SKM-1 (cell line): ENCODE results near the gene ADAM12.
"Not testable (repeated sequence)": the region's sequence is repeated elsewhere in the genome, so short reads cannot be mapped to it uniquely, and the experiment has no call there.

Experiments used
- DNase-seq: peaks from one replicate; lab custom pipeline; 2025; ENCODE audit not compliant: unreplicated experiment; lab: John Stamatoyannopoulos, UW

The ADAM12 gene

DNA sequence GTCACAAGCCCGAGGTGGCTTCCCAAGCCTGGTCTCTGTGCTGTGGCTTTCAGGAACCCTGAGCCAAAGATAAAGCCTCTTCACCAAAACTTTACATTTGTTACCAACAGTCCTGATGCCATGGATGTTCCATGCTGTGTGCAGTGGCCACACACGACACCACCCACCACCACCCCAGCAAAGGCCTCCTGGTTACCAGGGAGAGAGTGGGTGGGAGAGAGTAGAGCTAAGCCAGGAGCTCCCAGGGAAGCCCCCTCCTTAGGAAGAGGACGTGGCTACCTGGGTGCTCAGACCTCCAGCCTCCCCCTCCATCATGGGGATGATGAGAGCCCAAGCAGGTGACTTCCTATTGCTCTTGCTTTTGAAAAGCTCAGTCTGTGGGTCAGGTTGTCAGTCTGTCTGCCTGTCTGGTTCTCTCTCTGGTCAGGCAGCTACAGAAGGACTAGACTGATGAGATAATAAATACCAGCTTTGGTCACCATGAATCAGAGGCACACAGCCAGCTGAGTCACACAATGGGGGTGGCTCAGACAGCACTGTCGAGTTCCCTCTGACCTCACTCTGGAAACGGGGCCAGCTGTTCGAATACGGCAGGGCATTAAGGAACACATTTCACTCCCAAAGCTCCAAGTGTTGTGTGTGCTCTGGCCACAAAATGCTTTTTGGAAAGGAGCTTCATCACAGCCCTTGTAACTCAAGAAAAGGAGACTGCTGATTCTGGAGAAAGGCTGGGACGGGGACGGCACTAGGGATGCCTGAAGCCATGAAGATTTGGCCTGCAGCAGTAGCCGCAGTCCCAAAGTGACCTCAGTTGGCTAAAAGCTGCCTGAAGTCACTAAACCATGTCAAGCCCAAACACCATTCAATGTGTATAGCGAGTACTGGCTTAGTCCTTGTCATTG is 325.9 kb downstream of the ADAM12 start:
- no peak for DNase-seq

DNA sequence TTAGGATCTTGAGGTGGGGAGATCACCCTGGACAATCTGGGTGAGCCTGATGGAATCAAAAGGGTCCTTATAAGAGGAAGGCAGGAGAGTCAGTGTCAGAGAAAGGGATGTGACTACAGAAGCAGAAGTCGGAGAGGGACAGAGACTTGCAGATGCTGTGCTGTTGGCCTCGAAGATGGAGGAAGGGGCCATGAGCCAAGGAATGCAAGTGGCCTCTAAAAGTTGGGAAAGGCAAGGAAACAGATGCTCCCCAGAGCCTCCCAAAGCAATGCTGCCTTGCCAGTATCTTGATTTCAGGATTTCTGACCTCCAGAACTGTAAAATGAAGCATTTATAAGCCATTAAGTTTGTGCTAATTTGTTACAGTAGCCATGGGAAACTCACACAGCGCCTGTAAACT is 326.8 kb downstream of the ADAM12 start:
- DNase-seq = no peak

DNA sequence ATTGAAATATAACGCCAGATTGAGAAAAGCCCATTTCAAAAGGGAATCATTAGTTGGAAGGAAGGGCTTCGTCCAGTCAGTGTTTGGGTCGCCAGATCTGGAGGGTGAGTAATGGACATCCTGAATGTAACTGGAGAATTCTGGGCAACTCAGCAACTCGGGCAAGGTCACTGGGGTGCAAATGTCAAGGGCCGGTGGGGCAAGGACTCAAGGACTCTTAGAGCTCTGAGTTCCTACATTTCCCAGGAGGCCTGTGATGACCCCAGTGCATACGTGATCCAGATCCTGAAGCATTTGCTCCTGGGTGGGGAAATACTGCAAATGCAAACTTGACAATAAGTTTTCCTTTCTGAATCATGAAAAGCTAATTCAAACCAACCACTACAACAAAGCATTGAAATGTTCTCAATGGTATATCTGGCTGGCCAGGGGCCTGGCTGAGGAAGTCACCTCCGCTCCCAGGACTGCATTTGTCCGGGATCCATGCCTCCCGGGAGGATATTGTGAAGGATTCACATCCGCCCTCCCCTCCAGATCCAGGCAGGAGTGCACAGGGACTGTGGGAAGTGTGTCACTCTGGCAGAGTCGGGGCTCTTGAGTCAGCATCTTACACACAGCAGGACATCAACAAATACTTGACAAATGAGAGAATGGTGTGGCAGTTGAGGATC is 327.9 kb downstream of the ADAM12 start:
- no peak for DNase-seq

DNA sequence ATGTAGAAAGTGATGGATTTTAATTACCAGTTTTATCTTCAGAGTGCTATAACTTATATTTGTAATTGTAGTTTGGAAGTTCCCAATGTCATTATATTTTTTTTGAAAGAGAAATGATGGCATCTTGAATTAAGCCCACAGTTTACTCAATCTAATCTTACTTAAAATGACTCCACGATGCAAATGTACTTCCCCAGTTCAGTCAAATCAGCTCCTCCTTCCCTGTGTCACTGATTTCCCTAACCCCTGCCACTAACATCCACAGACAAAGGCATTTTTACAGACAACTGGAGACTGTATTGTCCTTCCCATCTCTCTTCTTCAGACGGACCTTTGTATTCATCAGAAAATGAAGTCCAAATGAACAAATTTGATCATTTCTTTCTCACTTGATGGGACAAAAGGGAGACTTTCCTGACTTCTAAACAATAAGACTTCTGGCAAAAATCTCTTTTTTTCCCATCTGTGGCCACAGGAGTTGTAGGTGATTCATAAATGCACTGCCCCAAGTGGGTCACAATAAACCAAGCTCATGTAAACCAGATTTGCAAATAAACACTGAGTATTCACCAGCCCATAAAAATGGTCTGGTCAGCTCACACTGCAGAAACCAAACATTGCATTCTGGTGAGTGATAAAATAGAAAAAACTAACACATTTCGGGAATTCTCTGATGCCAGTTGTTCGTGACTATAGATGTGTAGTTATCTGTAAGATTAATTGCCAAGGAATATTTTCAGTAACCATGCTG is 329.0 kb downstream of the ADAM12 start:
- no peak for DNase-seq

DNA sequence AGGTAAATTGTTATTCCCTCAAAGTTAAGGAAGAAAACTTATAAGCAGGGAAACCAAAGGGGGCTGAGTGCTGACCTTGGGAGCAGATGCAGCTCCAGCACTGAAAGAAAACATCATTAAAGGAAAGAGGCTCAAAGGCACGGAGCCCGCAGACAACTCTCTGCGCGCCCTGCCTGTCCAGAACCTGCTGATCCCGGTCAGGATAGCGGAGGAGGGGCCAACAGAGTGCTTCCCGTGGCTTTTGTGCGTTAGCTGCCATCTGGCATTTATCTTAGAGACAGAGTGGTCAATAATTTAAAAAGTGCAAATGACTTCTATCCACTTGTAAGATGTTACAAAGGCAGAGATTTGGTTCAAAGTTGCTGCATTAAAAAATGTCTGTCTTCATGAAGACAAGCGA is 329.8 kb downstream of the ADAM12 start:
- no peak for DNase-seq

DNA sequence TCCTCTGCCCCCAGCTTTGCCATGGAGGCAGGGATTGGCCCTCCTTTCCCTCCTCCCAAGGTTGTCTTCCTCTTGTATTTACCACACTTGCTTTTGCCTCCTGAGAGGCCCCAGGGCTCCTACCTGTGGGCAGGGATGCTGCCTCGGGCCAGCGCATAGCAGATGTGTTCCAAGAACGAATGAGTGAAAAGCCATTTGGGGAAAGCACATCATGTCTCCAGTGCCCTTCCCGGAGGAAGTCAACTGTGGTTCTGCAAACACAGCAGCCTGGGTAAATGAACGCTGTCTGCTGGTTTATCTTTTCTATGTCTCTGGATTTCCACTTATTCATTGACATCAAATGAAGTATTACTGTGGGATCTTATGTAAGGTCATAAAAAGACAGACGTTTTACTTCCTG is 330.2 kb downstream of the ADAM12 start:
- DNase-seq = no peak

DNA sequence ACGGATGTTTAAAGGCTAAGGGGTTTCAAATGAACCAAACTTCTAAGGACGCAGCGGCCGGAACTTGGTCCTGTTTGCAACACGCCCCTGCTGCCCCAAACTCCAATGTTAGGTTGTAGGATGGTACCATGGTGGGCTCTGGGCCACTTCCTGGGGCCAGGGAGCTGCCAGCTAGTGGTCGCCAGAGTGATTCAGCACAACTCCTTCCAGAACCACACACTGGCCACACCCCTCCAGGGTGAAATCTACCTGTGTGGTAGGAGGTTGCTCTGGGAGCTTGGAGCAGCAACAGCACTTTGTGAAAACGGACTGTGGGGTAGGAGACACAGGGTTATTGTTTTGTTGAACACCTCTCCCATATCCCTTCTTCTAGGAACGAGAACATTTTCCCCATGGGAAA is 330.8 kb downstream of the ADAM12 start:
- no peak for DNase-seq

DNA sequence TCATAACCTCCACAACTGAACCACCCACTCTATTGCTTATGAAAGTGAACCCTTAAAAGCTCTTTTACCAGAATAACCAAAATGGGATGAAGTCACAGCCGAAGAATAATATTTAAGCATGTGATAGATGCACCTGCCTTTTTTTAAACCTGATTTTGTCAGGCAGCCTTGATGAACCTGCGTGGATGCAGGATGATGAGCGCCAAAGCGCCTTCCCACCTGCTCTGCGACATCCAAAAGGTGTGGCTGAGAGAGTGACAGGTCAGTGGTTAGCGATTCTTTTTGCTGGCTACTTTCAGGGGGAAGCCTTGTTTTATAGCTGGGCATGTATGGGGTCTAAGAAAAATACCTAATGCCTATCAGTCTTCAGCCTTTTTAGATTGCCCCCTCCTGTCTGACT is 334.1 kb downstream of the ADAM12 start:
- no peak for DNase-seq

DNA sequence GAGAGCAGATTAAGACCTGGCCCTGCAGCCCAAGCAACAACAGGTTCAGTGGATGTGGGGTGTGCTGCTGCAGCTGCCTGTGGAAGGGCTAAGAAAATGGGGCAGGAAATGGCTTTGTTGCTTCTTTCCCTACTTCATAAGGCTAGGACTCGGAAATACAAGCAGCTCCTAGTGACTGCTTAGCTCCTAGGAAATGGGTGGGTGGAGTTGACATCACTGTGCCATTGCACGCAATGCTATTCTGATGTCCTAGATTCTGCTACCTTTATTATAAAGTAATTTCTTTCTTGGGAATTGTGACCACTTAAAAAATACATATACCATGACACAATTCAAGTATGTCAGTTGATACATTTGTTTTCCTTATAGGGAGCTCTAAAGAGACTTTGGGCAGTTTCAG is 336.1 kb downstream of the ADAM12 start:
- no peak for DNase-seq

DNA sequence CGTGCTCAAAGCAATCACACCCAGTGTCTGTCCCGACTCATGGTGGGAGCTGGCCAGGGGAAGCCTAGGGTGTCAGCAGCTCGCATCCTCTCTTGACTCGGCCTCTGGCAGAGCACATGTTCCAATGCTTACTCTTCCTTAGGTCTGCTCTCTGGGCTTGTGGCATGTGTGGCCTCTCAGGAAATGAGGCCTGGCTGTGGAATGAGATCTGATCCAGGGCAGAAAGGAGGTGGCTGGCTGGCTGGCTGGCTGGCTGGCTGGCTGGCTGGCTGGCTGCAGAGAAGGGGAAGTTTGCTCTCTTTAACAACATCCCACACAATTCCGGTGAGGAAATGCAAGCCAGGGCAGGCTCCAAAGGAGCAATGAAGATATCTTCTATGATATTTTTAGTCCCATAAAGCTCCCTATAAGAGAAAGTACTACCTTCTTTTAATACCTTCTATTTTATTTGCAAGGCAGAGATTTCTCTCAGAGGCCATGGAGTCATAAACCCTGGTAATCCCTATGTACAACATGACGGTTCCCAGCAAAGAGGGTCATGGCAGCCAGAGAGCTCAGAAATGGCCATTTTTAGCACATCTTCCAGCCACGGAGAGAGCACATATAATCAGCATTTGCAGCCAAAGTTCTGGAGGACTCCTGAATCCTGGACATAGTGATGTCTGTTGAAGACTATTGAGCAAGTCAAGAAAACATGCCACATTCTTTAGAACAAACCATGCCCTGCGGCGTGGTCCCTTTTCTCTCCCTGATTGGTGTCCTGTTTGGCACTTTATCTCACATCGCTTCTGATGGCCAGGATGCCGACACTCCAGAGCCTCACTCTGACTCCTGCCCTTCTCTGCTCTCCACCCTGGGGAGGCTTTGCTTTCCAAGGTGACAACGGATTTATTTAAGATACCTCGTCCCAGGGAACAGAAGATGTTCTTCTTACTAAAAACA is 338.2 kb downstream of the ADAM12 start:
- DNase-seq = no peak

DNA sequence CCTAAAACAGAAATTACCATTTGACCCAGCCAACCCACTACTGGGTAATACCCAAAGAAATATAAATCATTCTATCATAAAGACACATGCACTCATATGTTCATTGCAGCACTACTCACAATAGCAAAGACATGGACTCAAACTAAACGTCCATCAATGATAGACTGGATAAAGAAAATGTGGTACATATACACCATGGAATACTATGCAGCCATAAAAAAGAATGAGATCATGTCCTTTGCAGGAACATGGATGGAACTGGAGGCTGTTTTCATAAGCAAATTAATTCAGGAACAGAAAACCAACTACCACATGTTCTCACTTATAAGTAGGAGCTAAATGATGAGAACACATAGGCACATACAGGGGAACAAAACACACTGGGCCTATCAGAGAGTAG is 340.5 kb downstream of the ADAM12 start:
- not testable (repeated sequence) for DNase-seq

DNA sequence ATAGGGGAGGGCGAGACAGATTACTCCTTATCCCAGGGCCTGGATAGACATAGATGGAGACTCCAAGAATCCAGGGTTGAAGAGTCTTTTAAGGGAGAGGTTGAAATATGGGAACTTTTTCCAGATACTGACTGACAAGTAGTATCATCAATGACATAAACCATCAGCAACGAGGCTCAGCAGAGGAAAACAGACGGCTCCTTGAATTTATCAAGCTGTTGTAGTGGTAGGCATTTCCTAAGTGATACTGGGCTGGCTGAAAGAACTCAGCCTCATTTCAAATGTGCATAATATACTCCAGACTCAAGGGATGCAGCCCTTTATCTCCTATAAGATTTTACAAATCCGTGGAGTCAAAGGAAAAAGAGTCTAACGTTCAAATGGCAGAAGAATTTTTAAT is 341.4 kb downstream of the ADAM12 start:
- no peak for DNase-seq

DNA sequence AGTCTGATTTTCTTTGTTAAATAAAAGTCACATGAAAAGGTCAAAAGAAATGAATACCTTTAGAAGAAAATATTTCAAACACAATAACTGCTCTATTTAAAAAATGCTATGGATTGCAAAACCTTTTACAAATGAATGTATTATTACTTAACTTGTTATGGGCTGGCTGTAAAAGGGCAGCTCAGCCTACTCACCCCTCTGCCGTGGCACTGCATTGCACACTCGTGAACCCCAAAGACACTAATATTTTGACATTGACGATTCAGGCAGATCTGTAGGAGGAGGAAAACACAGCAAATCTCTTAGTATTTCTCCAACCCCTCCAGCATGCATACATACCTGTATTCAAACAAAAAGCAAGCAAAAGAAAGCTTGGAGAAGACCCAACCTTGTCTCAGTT is 342.4 kb downstream of the ADAM12 start:
- DNase-seq = no peak

DNA sequence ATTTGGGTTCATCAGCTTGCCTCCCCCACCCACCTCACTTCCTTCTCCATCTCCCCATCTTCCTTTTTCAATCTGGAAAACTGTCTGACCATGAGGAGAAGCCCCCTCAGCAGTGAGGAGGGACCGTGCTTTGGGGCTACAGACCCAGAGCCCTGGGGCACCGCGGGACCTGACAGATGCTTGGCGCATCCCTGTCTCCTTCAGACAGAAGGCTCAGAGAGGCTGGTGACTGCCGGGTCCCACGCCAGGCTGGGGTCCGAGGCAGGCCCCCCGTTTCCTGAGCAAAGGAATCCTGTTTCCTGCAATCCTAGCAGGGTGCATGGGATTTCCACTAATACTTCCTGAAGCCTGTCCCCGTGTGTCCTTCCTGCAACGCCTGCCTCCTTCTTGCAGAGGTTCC is 344.9 kb downstream of the ADAM12 start:
- DNase-seq = no peak

DNA sequence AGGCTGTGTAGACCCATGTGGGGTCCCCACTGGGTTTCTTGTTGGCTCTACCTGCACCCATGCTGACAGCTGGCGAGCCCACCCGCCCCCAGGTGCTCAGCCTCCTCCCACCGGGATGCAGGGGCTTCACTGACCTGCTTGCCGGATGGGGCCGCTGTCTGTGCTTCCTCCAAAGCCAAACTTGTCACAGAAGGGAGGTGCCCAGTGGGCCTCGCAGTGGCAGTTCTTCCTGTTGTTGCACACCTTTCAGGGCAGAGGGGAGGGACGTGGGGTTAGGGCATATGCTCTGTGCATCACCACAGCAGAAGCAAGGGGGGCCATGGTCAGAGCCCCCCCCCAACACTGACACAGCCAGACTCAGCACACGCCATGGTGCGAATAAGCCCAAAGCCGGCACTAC is 345.4 kb downstream of the ADAM12 start:
- no peak for DNase-seq

DNA sequence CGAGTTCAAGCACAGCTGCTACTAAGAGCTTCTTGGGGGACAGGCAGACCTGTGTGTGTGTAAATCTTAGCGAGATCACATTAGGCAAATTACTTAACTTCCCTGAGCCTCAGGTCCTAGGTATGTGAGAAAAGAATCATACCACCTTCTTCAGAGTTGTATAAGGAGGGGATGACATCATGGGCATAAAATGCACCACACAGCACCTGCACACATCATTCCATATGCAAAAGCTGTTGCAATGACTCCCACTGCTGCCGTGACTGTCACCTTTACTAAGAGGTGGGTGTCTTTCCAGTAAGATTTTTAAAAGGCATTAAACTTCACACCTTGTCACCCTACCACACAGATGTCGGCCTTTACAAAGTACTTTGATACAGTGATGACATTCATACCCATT is 345.9 kb downstream of the ADAM12 start:
- no peak for DNase-seq

DNA sequence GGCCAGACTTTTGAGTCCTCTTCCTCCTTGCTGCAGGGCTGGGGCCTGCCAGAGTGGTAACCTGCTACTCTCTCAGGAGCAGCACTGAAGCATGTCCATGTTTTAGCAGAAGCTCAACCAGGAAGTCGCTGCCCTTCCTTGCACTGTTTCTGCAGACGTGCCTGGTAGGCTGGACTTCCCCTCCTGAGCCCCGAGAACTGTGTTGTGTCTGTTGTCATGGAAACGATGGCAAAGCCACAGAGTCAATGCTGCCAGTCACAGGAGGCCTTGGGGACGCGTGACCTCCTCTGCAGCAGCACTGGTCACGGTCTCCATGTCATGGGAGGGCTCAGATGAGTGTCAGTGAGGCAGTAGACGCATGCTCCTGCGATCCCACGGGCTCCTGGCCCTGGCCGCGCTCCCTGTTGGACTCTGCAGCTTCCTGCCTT is 346.5 kb downstream of the ADAM12 start:
- peak; percentile 51 for DNase-seq

DNA sequence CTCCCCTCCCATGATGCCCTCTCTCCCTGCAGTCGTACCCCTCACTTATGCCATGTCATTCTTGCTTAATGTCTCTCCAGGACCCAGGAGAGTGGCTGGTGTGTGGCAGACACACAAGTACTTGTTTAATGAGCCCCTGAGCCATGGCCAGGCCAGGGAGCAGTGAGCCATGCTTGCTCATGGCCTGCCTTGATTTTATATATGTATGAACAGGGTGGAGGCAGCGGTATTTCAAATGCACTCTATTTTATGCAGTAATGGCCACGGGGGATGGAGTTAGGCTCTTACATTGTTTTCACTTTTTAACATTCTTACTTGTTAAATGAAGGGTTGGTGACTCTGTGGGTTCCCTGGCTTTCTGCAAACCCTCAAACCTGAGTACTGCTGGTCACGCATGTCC is 347.2 kb downstream of the ADAM12 start:
- no peak for DNase-seq

DNA sequence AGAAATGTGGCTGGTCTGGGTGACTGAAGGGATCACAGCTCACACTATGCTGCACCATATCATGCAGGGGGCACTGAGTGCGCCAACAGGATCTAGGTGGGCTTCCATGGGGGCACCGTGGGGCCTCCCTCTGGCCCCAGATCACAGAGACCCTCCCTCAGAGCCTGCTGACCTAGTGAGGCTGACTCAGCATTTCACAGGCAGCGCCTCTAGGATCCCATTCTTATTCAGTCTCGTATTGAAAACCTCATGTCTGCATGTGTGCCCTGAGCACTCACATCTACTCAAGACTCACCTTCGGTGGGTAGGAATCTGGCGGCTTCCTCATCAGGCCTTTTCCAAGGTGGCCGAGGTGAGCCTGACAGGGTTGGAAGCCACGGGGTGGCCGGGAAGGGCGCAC is 350.3 kb downstream of the ADAM12 start:
- no peak for DNase-seq

DNA sequence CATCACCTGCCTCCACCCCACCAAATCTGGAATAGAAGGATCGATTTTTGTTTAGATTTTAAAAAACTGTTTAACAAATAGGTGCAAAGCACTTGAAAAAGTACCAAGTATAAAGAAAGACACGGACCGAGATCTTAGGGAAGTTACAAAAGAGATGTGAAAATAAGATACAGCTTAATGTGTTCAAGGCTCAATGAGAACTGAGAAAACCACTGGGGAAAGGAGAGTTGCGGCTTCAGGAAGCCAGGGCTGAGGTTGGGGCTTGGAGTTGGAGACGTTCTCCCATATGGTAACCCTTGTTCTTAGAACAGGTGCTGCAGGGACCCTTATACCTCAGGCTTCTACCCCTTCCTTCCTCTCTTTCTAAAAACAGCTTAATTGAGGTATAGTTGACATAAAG is 351.8 kb downstream of the ADAM12 start:
- DNase-seq = no peak

DNA sequence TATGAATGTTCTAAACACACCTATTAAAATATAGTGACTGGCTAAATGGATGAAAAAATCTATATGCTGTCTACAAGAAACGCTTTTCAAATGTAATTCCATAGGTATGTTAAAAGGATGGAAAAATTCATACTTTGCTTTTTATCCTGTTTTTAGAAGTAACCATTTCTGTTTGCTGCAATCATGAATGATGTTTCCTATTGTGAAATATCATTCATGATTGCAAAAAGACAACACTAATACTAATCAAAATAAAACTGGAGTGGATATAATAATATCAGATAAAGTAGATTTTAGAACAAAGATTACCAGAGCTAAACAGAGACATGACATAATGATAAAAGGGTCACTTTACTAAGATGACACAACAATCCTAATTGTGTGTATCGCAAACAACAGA is 353.7 kb downstream of the ADAM12 start:
- DNase-seq = no peak
